Fibroblast of pulmonary artery (primary cell): ENCODE results near the gene ATXN1.

Experiments used
- DNase-seq: peaks from one replicate; pipeline ENCODE4 v3.0.0-alpha.2; 2010; ENCODE audit warnings: low read depth
- H3K4me3 ChIP-seq: replicated peaks from 2 replicates; pipeline ENCODE4 v1.5.1; 2011; ENCODE audit warnings: low read depth, mild to moderate bottlenecking, control low read depth, low read length, moderate library complexity
- CTCF ChIP-seq: IDR thresholded peaks from 2 replicates; pipeline ENCODE4 v1.5.1; 2011; ENCODE audit warnings: mild to moderate bottlenecking, control low read depth, low read length, inconsistent platforms; ENCODE audit errors: missing control alignments

Gene ATXN1

GRCh38 chr6:16728513-16729182 is 32.6 kb downstream of the ATXN1 start:
- H3K4me3 ChIP-seq, result no peak overlapping the region
- DNase-seq, result no peak
- TF ChIP-seq CTCF, result no peak

GRCh38 chr6:16727996-16728395 is 33.3 kb downstream of the ATXN1 start:
- H3K4me3 ChIP-seq, result no peak overlapping the region
- no peak for TF ChIP-seq CTCF
- no peak for DNase-seq

- peak; percentile 87 for DNase-seq
- peak overlapping the region; percentile 23 for H3K4me3 ChIP-seq
- TF ChIP-seq CTCF, result no peak
Measured at GRCh38 chr6:16725145-16725864, 36.0 kb downstream of the ATXN1 start.

DNA sequence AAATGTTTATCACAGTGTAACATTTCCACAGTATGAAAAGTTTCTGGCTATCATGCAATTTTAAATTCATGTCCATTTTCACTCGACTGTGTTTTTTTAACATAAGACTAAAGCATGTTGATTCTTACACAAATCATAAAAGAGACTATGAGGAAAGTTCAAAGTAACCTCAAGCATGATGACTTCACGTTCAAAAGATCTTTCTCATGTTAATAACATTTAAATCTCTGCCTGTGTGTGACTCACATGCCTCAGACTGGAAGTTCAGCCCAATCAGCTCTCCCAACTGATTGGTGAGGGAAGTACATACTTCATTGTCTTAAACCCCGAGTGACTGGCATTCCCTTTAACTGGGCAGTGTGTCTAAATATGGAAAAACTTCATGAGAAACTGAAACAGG is 37.4 kb downstream of the ATXN1 start:
- peak; percentile 95 for DNase-seq
- no peak for TF ChIP-seq CTCF
- H3K4me3 ChIP-seq, result no peak overlapping the region

DNA sequence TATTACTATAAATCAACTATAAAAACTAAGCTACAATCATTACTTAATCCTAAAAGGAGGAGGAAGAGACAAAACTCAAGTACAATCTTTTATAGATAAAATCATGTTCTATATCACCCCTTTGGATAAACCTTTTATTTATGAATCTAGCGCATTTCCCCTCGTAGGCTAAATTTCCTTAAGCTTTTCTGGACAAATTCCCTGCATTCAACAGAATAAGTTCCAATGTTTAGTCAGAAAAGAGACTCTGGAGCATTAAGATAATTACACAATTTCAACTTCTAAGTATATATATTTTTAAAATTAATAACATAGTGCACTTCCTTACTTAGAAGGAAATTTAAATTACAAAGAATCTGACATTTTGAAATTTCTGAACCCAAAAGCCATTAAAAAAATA is 37.9 kb downstream of the ATXN1 start:
- no peak for TF ChIP-seq CTCF
- DNase-seq, result no peak
- no peak overlapping the region for H3K4me3 ChIP-seq

GRCh38 chr6:16722630-16723029 is 38.6 kb downstream of the ATXN1 start:
- no peak overlapping the region for H3K4me3 ChIP-seq
- no peak for DNase-seq
- no peak for TF ChIP-seq CTCF
